Hepatocyte (in vitro differentiated cells): Measurements from ENCODE around the gene PXMP2. TPM values are rescaled to one million over a fixed set of nuclear protein-coding genes. Genes with fewer than 3 reads are reported as not detected.

Source experiments
- DNase-seq: peaks from one replicate; pipeline ENCODE4 v3.0.0-alpha.2; 2016; ENCODE audit warnings: low spot score
- H2AFZ ChIP-seq: fragments of 200-600 bp; sonication (generic); 2 replicates; pipeline ENCODE4 v1.6.0; 2016; ENCODE audit warnings: antibody characterized with exemption, mild to moderate bottlenecking
- H3K27ac ChIP-seq: fragments of 200-600 bp; sonication (generic); 2 replicates; pipeline ENCODE4 v1.5.1; 2016; ENCODE audit warnings: mild to moderate bottlenecking
- H3K27me3 ChIP-seq: fragments of 200-600 bp; sonication (generic); 2 replicates; pipeline ENCODE4 v1.6.1; 2016
- H3K36me3 ChIP-seq: fragments of 200-600 bp; sonication (generic); replicated peaks from 2 replicates; pipeline ENCODE4 v1.5.1; 2016; ENCODE audit warnings: low read depth; ENCODE audit not compliant: insufficient read depth
- H3K4me1 ChIP-seq: fragments of 200-600 bp; sonication (generic); 2 replicates; pipeline ENCODE4 v1.5.1; 2016; ENCODE audit warnings: mild to moderate bottlenecking, moderate library complexity; ENCODE audit not compliant: insufficient read depth
- H3K4me2 ChIP-seq: fragments of 200-600 bp; sonication (generic); 2 replicates; pipeline ENCODE4 v1.6.0; 2016
- H3K4me3 ChIP-seq: fragments of 200-600 bp; sonication (generic); 2 replicates; pipeline ENCODE4 v1.5.1; 2016; ENCODE audit warnings: mild to moderate bottlenecking
- H3K79me2 ChIP-seq: fragments of 200-600 bp; sonication (generic); 2 replicates; pipeline ENCODE4 v1.6.0; 2017; ENCODE audit warnings: mild to moderate bottlenecking
- H3K9me2 ChIP-seq: fragments of 200-600 bp; sonication (generic); replicated peaks from 2 replicates; pipeline ENCODE4 v1.6.0; 2017; ENCODE audit warnings: mild to moderate bottlenecking; ENCODE audit not compliant: insufficient read depth
- H3K9me3 ChIP-seq: fragments of 200-600 bp; sonication (generic); 2 replicates; pipeline ENCODE4 v1.5.1; 2016; ENCODE audit warnings: low read depth, mild to moderate bottlenecking
- H4K20me1 ChIP-seq: fragments of 200-600 bp; sonication (generic); 2 replicates; pipeline ENCODE4 v1.6.0; 2016; ENCODE audit warnings: mild to moderate bottlenecking; ENCODE audit not compliant: insufficient read depth, poor library complexity, severe bottlenecking
- EZH2 ChIP-seq: fragments of 200-600 bp; sonication (generic); IDR thresholded peaks from 2 replicates; pipeline ENCODE4 v1.6.1; 2016; ENCODE audit warnings: antibody characterized with exemption, mild to moderate bottlenecking, borderline replicate concordance
- EZH2phosphoT487 ChIP-seq: fragments of 200-600 bp; sonication (generic); IDR thresholded peaks from one replicate; pipeline ENCODE4 v1.6.1; 2018; ENCODE audit warnings: antibody characterized with exemption, mild to moderate bottlenecking, low read depth, moderate library complexity; ENCODE audit not compliant: unreplicated experiment, severe bottlenecking
- WGBS: methylation state at CpG from one replicate; pipeline ENCODE4 v1.1.6; 2016; ENCODE audit warnings: low lambda C conversion rate; ENCODE audit errors: missing lambda C conversion rate; 5-methylcytosine and 5-hydroxymethylcytosine counted together
- polyA plus RNA-seq: library from polyadenylated mRNA; unstranded; fragments of >200 nt; fragmentation: Nextera tagmentation; extraction: Ambion mirVana; gene quantifications from 2 replicates; pipeline ENCODE4 v1.2.1, GENCODE V29; 2016
- total RNA-seq: library from RNA; depleted of rRNA; stranded (reverse); fragments of >200 nt; gene quantifications from 2 replicates; pipeline ENCODE4 v1.2.3, GENCODE V29; 2014
- TF ChIP-seq, protein P1 (sequence below): fragments of 200-600 bp; sonication (generic); IDR thresholded peaks from 2 replicates; pipeline ENCODE4 v1.5.1; 2016; ENCODE audit warnings: antibody characterized with exemption, mild to moderate bottlenecking; ENCODE audit not compliant: poor library complexity

Gene PXMP2
- 61.8 and 67.3 TPM in 2 replicates for total RNA-seq
- 76.1 and 82.7 TPM in 2 replicates for polyA plus RNA-seq

DNA sequence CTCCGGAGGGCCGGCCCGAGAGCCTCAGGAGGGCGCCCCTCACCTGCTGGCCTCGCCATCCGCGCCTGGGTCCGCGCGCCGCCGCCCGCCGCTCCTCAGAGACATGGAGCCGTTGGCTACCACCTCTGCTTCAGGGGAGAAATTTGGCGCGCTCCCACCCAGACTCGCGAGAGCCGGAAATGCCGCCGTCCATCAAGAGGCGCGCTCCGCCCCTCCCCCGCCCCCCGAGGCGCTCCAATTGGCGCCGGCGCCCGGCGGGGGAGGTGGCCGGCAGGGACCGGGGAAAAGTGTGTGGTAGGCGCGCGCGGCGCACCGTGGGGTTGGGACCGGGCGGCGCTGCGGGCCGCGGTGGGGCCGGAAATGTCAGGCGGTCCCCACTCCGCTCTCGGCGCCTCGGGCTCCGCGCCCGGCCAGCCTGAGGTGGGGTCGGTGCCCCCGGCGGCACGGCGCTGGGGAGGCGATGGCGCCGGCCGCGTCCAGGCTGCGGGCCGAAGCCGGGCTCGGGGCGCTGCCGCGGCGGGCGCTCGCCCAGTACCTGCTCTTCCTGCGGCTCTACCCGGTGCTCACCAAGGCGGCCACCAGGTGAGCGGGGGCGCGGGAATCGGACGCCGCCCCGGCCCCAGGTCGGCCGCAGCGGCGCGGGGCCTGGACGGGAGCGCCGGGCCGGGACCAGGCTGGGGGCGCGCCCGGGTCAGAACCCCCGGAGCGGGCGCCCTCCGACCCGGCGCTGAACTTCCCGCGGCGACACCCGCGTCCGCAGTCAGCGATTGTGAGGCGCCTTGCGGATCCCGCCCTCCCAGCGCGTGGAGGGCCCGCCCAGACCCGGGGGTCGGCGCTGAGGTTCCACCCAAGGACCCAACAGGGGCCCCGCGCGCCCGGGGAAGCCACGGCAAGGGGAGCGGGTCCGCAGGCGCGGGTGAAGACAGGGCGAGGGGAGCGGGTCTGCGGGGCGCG, at the start of gene PXMP2, which contains the start of gene POLE:
TSS of gene PXMP2 (plus strand) at position 377 of the 954 bp plus-strand sequence. CDS start at position 461, 84 bp downstream.
TSS of gene POLE (minus strand) at position 132 of the 954 bp plus-strand sequence. CDS start at position 105, 27 bp downstream.
- peaks cover 5% of the 10 kb centered on the region for H4K20me1 ChIP-seq
- peak within 1 kb of the TSS; percentile 81 for H3K27ac ChIP-seq
- 1% methylated on average over 92 of the region's 134 CpGs for WGBS

DNA sequence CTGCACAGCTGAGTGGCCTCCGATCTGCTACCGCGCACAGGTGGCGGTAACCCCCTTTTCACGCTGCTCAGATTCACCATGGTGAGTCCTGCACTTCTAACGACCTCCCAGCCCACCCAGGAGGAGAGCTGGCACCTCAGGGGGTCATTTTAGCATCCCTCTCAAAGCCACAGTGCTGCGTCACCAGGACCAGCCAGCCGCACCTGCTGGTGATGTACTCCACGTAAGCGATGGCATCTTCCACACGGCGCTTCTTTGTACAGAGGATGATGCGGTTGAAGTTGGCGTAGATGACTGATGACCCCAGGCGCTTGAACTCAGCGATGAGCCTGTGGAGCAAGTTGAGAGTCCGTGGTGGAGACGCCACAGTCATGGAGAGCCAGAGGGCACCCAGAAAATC, 49.6 kb upstream of the PXMP2 start:
- no peak overlapping the region for H2AFZ ChIP-seq
- no peaks in the 10 kb centered on the region for H3K36me3 ChIP-seq
- H3K79me2 ChIP-seq = no peaks in the 10 kb centered on the region
- no peaks in the 10 kb centered on the region for H3K4me1 ChIP-seq
- no peaks in the 10 kb centered on the region for H4K20me1 ChIP-seq
- no peak for TF ChIP-seq EZH2phosphoT487
- TF ChIP-seq, protein P1, sequence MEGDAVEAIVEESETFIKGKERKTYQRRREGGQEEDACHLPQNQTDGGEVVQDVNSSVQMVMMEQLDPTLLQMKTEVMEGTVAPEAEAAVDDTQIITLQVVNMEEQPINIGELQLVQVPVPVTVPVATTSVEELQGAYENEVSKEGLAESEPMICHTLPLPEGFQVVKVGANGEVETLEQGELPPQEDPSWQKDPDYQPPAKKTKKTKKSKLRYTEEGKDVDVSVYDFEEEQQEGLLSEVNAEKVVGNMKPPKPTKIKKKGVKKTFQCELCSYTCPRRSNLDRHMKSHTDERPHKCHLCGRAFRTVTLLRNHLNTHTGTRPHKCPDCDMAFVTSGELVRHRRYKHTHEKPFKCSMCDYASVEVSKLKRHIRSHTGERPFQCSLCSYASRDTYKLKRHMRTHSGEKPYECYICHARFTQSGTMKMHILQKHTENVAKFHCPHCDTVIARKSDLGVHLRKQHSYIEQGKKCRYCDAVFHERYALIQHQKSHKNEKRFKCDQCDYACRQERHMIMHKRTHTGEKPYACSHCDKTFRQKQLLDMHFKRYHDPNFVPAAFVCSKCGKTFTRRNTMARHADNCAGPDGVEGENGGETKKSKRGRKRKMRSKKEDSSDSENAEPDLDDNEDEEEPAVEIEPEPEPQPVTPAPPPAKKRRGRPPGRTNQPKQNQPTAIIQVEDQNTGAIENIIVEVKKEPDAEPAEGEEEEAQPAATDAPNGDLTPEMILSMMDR = no peak
- TF ChIP-seq EZH2 = no peak
- H3K27ac ChIP-seq = peak overlapping the region; percentile 14
- no peak for DNase-seq
- 91% methylated on average over 18 of the region's 18 CpGs for WGBS
- H3K4me3 ChIP-seq = no peak overlapping the region
- H3K9me2 ChIP-seq = no peaks in the 10 kb centered on the region
- H3K4me2 ChIP-seq = peak overlapping the region; percentile 7
- H3K27me3 ChIP-seq = no peaks in the 10 kb centered on the region
- H3K9me3 ChIP-seq = no peaks in the 10 kb centered on the region

More for the DNA sequence above, at the start of gene PXMP2, which contains the start of gene POLE:
- no peaks in the 10 kb centered on the region for H3K9me3 ChIP-seq
- DNase-seq = peak; percentile 98
- H3K79me2 ChIP-seq = peaks cover 32% of the 10 kb centered on the region
- H3K27me3 ChIP-seq = no peaks in the 10 kb centered on the region
- H3K4me1 ChIP-seq = peaks cover 13% of the 10 kb centered on the region
- H3K4me3 ChIP-seq = peak within 1 kb of the TSS; percentile 82
- peak within 1 kb of the TSS; percentile 91 for H3K4me2 ChIP-seq
- H3K9me2 ChIP-seq = no peaks in the 10 kb centered on the region
- H2AFZ ChIP-seq = peak within 1 kb of the TSS; percentile 46
- no peaks in the 10 kb centered on the region for H3K36me3 ChIP-seq
- TF ChIP-seq EZH2phosphoT487 (no peak), EZH2 (no peak)
- TF ChIP-seq, protein P1 = no peak

DNA sequence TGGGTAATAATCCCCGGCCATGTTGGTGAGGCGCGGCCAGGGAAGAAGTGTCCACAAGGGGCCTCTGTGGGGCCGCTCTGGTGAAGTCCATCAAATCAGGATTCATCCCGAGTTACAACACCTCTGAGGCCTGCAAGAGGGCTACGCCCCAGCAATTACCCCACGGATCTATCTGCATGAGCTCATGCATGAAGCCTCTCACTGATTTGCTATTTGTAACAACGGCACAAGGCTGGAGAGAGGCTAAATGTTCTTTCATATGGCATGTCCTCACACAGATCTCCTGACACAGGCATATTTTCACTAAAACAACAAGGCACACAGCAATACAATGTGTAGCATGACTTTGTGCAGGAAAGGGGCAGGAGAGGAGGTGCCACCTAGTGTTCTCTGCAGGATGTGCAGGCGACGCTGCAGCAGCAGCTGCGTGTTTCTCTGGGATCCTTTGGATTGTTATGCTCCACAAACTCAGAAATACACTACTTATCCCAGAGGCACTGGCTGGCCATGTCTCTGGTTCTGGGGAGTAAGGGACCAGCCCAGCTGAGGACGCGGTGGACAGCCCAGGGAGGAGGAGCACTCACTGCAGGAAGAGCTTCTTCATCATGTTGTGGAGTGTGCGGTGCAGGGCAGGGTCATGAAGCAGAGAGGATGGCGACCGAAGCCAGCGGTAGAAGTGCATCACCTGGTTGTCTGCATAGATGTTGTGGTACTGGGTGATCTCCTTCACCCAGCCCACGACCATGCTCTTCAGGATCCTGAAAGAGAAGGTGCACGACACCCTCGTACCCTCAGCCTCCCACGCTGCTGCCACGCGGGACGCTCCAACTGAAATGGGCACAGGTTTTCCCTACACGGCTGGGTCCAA, 48.6 kb upstream of the PXMP2 start:
- H3K36me3 ChIP-seq = no peaks in the 10 kb centered on the region
- peak; percentile 84 for DNase-seq
- H3K4me3 ChIP-seq = no peak overlapping the region
- no peaks in the 10 kb centered on the region for H3K9me3 ChIP-seq
- no peak overlapping the region for H2AFZ ChIP-seq
- TF ChIP-seq EZH2phosphoT487 (no peak), EZH2 (no peak)
- TF ChIP-seq, protein P1 = peak; percentile 63
- peak overlapping the region; percentile 47 for H3K27ac ChIP-seq
- no peaks in the 10 kb centered on the region for H3K27me3 ChIP-seq
- no peaks in the 10 kb centered on the region for H3K9me2 ChIP-seq
- WGBS = 79% methylated on average over 25 of the region's 25 CpGs
- no peaks in the 10 kb centered on the region for H3K79me2 ChIP-seq
- no peaks in the 10 kb centered on the region for H4K20me1 ChIP-seq
- H3K4me1 ChIP-seq = no peaks in the 10 kb centered on the region
- no peak overlapping the region for H3K4me2 ChIP-seq
